ENCODE measurements around the gene MEAF6.

MEAF6 gene

DNA sequence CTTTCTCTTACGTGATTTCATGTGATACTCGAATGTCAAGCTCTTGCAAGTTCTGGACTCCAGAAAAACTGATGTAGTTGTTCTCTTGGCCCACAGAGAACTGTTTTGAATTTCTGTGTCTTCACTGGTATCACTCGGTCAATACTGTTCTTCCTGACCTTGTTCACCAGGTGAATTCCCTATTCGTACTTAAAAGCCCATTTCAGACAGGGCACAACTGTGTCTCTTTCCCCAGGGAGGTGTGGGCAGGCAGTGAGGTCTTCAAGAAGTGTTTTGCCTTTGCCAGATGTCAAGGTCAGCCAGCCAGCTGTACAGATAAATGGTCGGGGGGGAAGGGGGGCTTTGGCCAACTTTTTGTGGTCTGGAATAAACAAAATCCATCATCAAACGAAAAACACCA, 67.7 kb downstream of the MEAF6 start:
- no peak for DNase-seq (ENCODE audit: low read depth in 1 of 2, low spot score in 1 of 2)

DNA sequence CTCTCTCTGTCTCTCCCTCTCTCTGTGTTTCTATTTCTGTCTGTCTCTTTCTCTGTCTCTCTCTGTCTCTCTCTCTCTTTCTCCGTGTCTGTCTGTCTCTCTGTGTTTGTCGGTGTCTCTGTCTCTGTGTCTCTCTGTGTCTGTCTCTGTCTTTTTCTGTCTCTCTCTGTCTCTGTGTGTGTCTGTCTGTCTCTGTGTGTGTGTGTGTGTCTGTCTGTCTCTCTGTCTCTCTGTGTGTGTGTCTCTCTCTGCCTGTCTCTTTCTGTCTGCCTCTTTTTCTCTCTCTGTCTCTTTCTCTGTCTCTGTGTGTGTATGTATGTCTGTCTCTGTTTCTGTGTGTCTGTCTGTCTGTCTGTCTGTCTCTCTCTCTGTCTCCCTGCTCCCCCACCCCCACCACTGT, 71.9 kb downstream of the MEAF6 start:
- DNase-seq (ENCODE audit: low read depth in 1 of 2, low spot score in 1 of 2), result no peak
